HG02798 (cell line): Measurements from ENCODE around the gene ZNF574.

Source experiments
- ATAC-seq: cut with Tn5 transposase; IDR thresholded peaks from one replicate; pipeline ENCODE4 v1.9.1; 2021; ENCODE audit warnings: mild to moderate bottlenecking; ENCODE audit not compliant: unreplicated experiment, poor library complexity

Gene ZNF574

GRCh38 chr19:42057846-42058245 is 18.1 kb upstream of the ZNF574 start:
- no peak for ATAC-seq

GRCh38 chr19:42059196-42059595 is 16.8 kb upstream of the ZNF574 start:
- no peak for ATAC-seq

- ATAC-seq: no peak
Observed at GRCh38 chr19:42060117-42060516, 15.8 kb upstream of the ZNF574 start.

GRCh38 chr19:42062381-42062780 is 13.6 kb upstream of the ZNF574 start:
- no peak for ATAC-seq

- ATAC-seq: no peak
Observed at GRCh38 chr19:42064432-42064831, 11.5 kb upstream of the ZNF574 start.

- ATAC-seq: no peak
Observed at GRCh38 chr19:42065051-42065450, 10.9 kb upstream of the ZNF574 start.

GRCh38 chr19:42065511-42065910 is 10.5 kb upstream of the ZNF574 start:
- ATAC-seq: no peak

- no peak for ATAC-seq
Observed at GRCh38 chr19:42066075-42066754, 9.8 kb upstream of the ZNF574 start.

- ATAC-seq: no peak
Observed at GRCh38 chr19:42067315-42067888, 8.6 kb upstream of the ZNF574 start.

GRCh38 chr19:42068361-42068755 is 7.6 kb upstream of the ZNF574 start:
- no peak for ATAC-seq

- no peak for ATAC-seq
Observed at GRCh38 chr19:42068756-42069571, 7.0 kb upstream of the ZNF574 start.

- ATAC-seq: no peak
Observed at GRCh38 chr19:42069619-42070351, 6.2 kb upstream of the ZNF574 start, which contains the start of gene GRIK5. GRIK5 (minus strand) TSS chr19:42070206; CDS start chr19:42065770, 4,436 bp downstream.

- no peak for ATAC-seq
Observed at GRCh38 chr19:42071247-42071646, 4.7 kb upstream of the ZNF574 start.

GRCh38 chr19:42074513-42075363 is 1.2 kb upstream of the ZNF574 start:
- ATAC-seq: no peak

GRCh38 chr19:42075364-42075615 is 676 bp upstream of the ZNF574 start:
- no peak for ATAC-seq

- no peak for ATAC-seq
Observed at GRCh38 chr19:42076380-42076944, 496 bp downstream of the ZNF574 start.

- no peak for ATAC-seq
Observed at GRCh38 chr19:42078058-42078457, 2.1 kb downstream of the ZNF574 start.

- no peak for ATAC-seq
Observed at GRCh38 chr19:42078538-42079275, 2.7 kb downstream of the ZNF574 start.

- ATAC-seq: no peak
Observed at GRCh38 chr19:42079276-42079669, 3.3 kb downstream of the ZNF574 start.
